Peyer's patch (tissue), 4 donors: Measurements from ENCODE around the gene PVALEF.

Experiments
- CTCF ChIP-seq, 6 experiments: fragments of 450-650 bp in 4 of 6; fragments of 200-600 bp in 2 of 6; sonication (generic) in 1 of 6; IDR thresholded peaks; one replicate each; pipeline ENCODE4 v1.5.1; 2017 to 2019; ENCODE audit warnings: antibody characterized with exemption in 6 of 6, mild to moderate bottlenecking in 3 of 6, moderate library complexity in 1 of 6
- POLR2A ChIP-seq, 2 donors: fragments of 450-650 bp; IDR thresholded peaks; one replicate each; pipeline ENCODE4 v1.5.1; 2017; ENCODE audit warnings: antibody characterized with exemption in 2 of 2, mild to moderate bottlenecking in 2 of 2, moderate library complexity in 2 of 2

- TF ChIP-seq POLR2A (IDR thresholded peaks at IDR 0.05) (no peak), CTCF (IDR thresholded peaks at IDR 0.05) (peak in 5 of 6 experiments; percentile 8 to 80 (median 69))
These were observed 35.6 kb downstream of the PVALEF start for GRCh38 chr17:81200695-81201580.
